Fibroblast of lung (primary cell): ENCODE results near the gene FANCI. TPM values are rescaled to one million over a fixed set of nuclear protein-coding genes. Genes with fewer than 3 reads are reported as not detected.

ENCODE experiments used
- DNase-seq, 2 donors: peaks; one replicate each; pipeline versions ENCODE4 v3.0.0 to v3.0.0-alpha.2; 2010; ENCODE audit warnings: low read depth in 2 of 2
- H2AFZ ChIP-seq: 2 replicates; pipeline ENCODE4 v1.5.1; 2012; ENCODE audit warnings: low read length, control low read depth, inconsistent platforms
- H3K27ac ChIP-seq: 2 replicates; pipeline ENCODE4 v1.5.1; 2011; ENCODE audit warnings: low read length, control low read depth; ENCODE audit not compliant: insufficient read depth
- H3K27me3 ChIP-seq: 2 replicates; pipeline ENCODE4 v1.5.1; 2011; ENCODE audit warnings: mild to moderate bottlenecking, low read length; ENCODE audit not compliant: control insufficient read depth, insufficient read depth
- H3K36me3 ChIP-seq: 2 replicates; pipeline ENCODE4 v1.5.1; 2011; ENCODE audit warnings: low read length; ENCODE audit not compliant: control insufficient read depth, insufficient read depth
- H3K4me1 ChIP-seq: 2 replicates; pipeline ENCODE4 v1.5.1; 2011; ENCODE audit warnings: low read length; ENCODE audit not compliant: control insufficient read depth, insufficient read depth; ENCODE audit errors: extremely low read depth
- H3K4me2 ChIP-seq: 2 replicates; pipeline ENCODE4 v1.5.1; 2011; ENCODE audit warnings: low read length, control low read depth; ENCODE audit not compliant: insufficient read depth; ENCODE audit errors: extremely low read depth
- H3K4me3 ChIP-seq, 4 experiments: fragments of 200-600 bp in 1 of 4; sonication (generic) in 1 of 4; replicated peaks in 1 of 4; 2 replicates each; pipeline ENCODE4 v1.5.1; 2011 to 2016; ENCODE audit warnings: low read length in 4 of 4, low read depth in 3 of 4, mild to moderate bottlenecking in 3 of 4, control low read depth in 2 of 4, inconsistent platforms in 1 of 4, mixed read lengths in 1 of 4; ENCODE audit not compliant: insufficient read depth in 1 of 4; ENCODE audit errors: control extremely low read depth in 1 of 4
- H3K79me2 ChIP-seq: 2 replicates; pipeline ENCODE4 v1.5.1; 2012; ENCODE audit warnings: mild to moderate bottlenecking, low read length, inconsistent platforms; ENCODE audit not compliant: control insufficient read depth, insufficient read depth
- H3K9ac ChIP-seq: 2 replicates; pipeline ENCODE4 v1.5.1; 2011; ENCODE audit warnings: mild to moderate bottlenecking, low read length, control low read depth; ENCODE audit not compliant: insufficient read depth
- H3K9me3 ChIP-seq: 2 replicates; pipeline ENCODE4 v1.5.1; 2012; ENCODE audit warnings: low read depth, low read length; ENCODE audit not compliant: control insufficient read depth, insufficient read depth
- H4K20me1 ChIP-seq: 2 replicates; pipeline ENCODE4 v1.5.1; 2011; ENCODE audit warnings: low read length; ENCODE audit not compliant: control insufficient read depth, insufficient read depth; ENCODE audit errors: extremely low read depth
- EZH2 ChIP-seq: IDR thresholded peaks from 2 replicates; pipeline ENCODE4 v1.5.1; 2012; ENCODE audit warnings: low read length, control low read depth, mild to moderate bottlenecking; ENCODE audit errors: missing control alignments
- polyA plus RNA-seq, 2 donors: library from polyadenylated mRNA; depleted of rRNA in 1 of 2; stranded (reverse) in 1 of 2; unstranded in 1 of 2; fragments of >200 nt; gene quantifications; 2 replicates each; pipeline ENCODE4 v1.2.1, GENCODE V29; 2011 to 2012; ENCODE audit warnings: missing spikeins in 1 of 2
- total RNA-seq: library from RNA; depleted of rRNA; stranded (reverse); fragments of >200 nt; gene quantifications from 2 replicates; pipeline ENCODE4 v1.2.1, GENCODE V29; 2014
- TF ChIP-seq, protein P1 (sequence below), 2 donors: IDR thresholded peaks in 1 of 2; conservative IDR thresholded peaks in 1 of 2; 1 replicate in 1 of 2; 2 replicates in 1 of 2; pipeline ENCODE4 v1.5.1; 2011 to 2012; ENCODE audit warnings: low read length in 2 of 2, control low read depth in 1 of 2, inconsistent platforms in 1 of 2, low read depth in 1 of 2, mild to moderate bottlenecking in 1 of 2

Gene FANCI
- total and polyA plus RNA-seq, 2 donors (not counting 1 experiment from before 2014, with no cell fraction given) = 12.6 to 13.4 TPM

GRCh38 chr15:89345248-89345647, 101.5 kb downstream of the FANCI start:
- H2AFZ ChIP-seq = no peak overlapping the region
- no peak overlapping the region for H3K4me2 ChIP-seq
- peaks cover 19% of the 10 kb centered on the region for H3K27me3 ChIP-seq
- H3K9ac ChIP-seq = no peak overlapping the region
- H3K4me3 ChIP-seq = no peak overlapping the region
- H4K20me1 ChIP-seq = no peaks in the 10 kb centered on the region
- no peaks in the 10 kb centered on the region for H3K36me3 ChIP-seq
- DNase-seq = no peak
- H3K27ac ChIP-seq = no peak overlapping the region
- no peaks in the 10 kb centered on the region for H3K4me1 ChIP-seq
- TF ChIP-seq, protein P1, sequence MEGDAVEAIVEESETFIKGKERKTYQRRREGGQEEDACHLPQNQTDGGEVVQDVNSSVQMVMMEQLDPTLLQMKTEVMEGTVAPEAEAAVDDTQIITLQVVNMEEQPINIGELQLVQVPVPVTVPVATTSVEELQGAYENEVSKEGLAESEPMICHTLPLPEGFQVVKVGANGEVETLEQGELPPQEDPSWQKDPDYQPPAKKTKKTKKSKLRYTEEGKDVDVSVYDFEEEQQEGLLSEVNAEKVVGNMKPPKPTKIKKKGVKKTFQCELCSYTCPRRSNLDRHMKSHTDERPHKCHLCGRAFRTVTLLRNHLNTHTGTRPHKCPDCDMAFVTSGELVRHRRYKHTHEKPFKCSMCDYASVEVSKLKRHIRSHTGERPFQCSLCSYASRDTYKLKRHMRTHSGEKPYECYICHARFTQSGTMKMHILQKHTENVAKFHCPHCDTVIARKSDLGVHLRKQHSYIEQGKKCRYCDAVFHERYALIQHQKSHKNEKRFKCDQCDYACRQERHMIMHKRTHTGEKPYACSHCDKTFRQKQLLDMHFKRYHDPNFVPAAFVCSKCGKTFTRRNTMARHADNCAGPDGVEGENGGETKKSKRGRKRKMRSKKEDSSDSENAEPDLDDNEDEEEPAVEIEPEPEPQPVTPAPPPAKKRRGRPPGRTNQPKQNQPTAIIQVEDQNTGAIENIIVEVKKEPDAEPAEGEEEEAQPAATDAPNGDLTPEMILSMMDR (conservative IDR thresholded peaks at IDR 0.05 in 1 of 2, IDR thresholded peaks at IDR 0.05 in 1 of 2; ENCODE audit: low read depth in 1 of 2, low read length in 2 of 2) = no peak
- TF ChIP-seq EZH2 = no peak
- no peaks in the 10 kb centered on the region for H3K9me3 ChIP-seq
- no peaks in the 10 kb centered on the region for H3K79me2 ChIP-seq

DNA sequence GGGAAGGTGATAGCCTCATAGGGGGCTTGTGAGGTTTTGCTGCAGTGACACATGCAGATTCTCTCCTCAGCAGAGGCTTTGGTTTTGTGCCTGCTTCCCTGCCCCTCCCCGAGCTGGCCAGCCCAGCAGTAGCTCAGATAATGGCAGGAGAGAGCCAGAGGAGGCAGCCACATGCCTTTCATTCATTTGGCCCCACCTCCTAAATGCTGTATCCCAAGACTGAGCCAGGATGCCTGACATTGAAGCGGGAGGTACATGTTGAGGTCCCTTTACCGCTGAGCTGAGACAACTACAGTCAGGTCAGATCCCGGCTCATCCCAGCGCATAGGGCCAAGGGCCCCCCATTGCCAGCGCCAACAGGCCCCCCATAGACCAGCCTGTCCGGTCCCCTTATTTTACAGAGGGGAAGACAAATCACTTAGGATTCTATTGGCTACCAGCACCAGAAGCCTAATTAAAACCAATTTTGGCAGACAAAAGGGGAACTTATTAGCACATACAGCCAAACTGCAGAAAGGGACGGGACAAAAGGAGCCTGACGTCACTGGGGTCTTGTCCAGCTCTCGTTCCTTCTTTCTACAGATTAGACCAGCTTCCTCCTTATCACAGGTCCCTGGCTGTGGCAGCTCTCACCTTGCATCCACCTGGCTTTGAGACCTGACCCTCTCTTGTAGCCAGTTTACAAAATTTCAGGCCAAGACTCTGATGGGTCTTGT, 102.9 kb downstream of the FANCI start:
- no peak overlapping the region for H2AFZ ChIP-seq
- H3K9ac ChIP-seq = no peak overlapping the region
- H3K4me3 ChIP-seq = no peak overlapping the region
- H3K4me1 ChIP-seq = no peaks in the 10 kb centered on the region
- H4K20me1 ChIP-seq = no peaks in the 10 kb centered on the region
- no peak for DNase-seq
- no peaks in the 10 kb centered on the region for H3K79me2 ChIP-seq
- no peak overlapping the region for H3K27ac ChIP-seq
- no peaks in the 10 kb centered on the region for H3K36me3 ChIP-seq
- no peak overlapping the region for H3K4me2 ChIP-seq
- no peak for TF ChIP-seq EZH2
- TF ChIP-seq, protein P1 (conservative IDR thresholded peaks at IDR 0.05 in 1 of 2, IDR thresholded peaks at IDR 0.05 in 1 of 2; ENCODE audit: low read depth in 1 of 2, low read length in 2 of 2) = no peak
- peaks cover 25% of the 10 kb centered on the region for H3K27me3 ChIP-seq
- no peaks in the 10 kb centered on the region for H3K9me3 ChIP-seq

DNA sequence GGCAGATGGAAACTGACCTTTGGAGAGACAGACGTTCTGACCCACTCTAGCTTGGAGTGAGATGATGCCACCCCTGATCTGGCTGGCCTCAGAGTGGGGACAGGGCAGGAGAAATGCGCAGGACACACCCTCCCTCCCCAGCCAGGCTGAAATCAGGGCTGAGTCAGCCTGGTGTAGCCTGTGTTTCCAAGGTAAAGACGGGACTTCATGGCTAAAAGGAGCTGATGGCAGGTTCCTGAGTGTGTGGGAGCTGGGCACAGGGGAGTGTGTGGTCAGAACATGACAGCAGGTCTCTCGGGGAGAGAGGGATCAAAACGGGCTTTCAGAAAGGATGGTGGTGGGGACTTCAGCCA, 105.4 kb downstream of the FANCI start:
- Histone ChIP-seq H3K4me1 (no peaks in the 10 kb centered on the region), H3K27me3 (peaks cover 41% of the 10 kb centered on the region), H3K9me3 (no peaks in the 10 kb centered on the region), H3K4me2 (no peak overlapping the region), H3K79me2 (no peaks in the 10 kb centered on the region), H3K4me3 (no peak overlapping the region), H2AFZ (no peak overlapping the region), H3K9ac (no peak overlapping the region), H3K27ac (no peak overlapping the region), H3K36me3 (no peaks in the 10 kb centered on the region), H4K20me1 (no peaks in the 10 kb centered on the region)
- TF ChIP-seq, protein P1 (conservative IDR thresholded peaks at IDR 0.05 in 1 of 2, IDR thresholded peaks at IDR 0.05 in 1 of 2; ENCODE audit: low read depth in 1 of 2, low read length in 2 of 2) = no peak
- peak; percentile 19 for TF ChIP-seq EZH2
- no peak for DNase-seq
